H4 (cell line): Measurements from ENCODE around the gene MERTK. TPM values are rescaled to one million over a fixed set of nuclear protein-coding genes. Genes with fewer than 3 reads are reported as not detected.

Source experiments
- DNase-seq: peaks from one replicate; pipeline ENCODE4 v3.0.0-alpha.2; 2015; ENCODE audit warnings: low spot score
- total RNA-seq: library from RNA; depleted of rRNA; stranded (reverse); fragments of >200 nt; shearing (Covaris generic); gene quantifications from 2 replicates; pipeline ENCODE4 v1.2.3, GENCODE V29; 2014

MERTK gene
- total RNA-seq, 1 experiment from 2014 or later: 0.62 TPM

- no peak for DNase-seq
Observed at GRCh38 chr2:111977240-111977639, 78.8 kb downstream of the MERTK start.

GRCh38 chr2:111978452-111979170, 80.2 kb downstream of the MERTK start:
- DNase-seq: no peak

GRCh38 chr2:111981666-111982065, 83.3 kb downstream of the MERTK start:
- no peak for DNase-seq

- no peak for DNase-seq
Observed at GRCh38 chr2:111982822-111983221, 84.4 kb downstream of the MERTK start.

GRCh38 chr2:111983478-111984212, 85.2 kb downstream of the MERTK start:
- no peak for DNase-seq

GRCh38 chr2:111984213-111984604, 85.8 kb downstream of the MERTK start:
- no peak for DNase-seq

GRCh38 chr2:111985514-111985913, 87.1 kb downstream of the MERTK start:
- DNase-seq: no peak

- no peak for DNase-seq
Observed at GRCh38 chr2:111986116-111986900, 87.9 kb downstream of the MERTK start.

- DNase-seq: no peak
Observed at GRCh38 chr2:111990375-111990774, 92.0 kb downstream of the MERTK start.

- DNase-seq: no peak
Observed at GRCh38 chr2:111990856-111991255, 92.4 kb downstream of the MERTK start.

GRCh38 chr2:111994042-111994441, 95.6 kb downstream of the MERTK start:
- no peak for DNase-seq

GRCh38 chr2:111995148-111995547, 96.7 kb downstream of the MERTK start:
- DNase-seq: no peak

GRCh38 chr2:111999809-112000208, 101.4 kb downstream of the MERTK start:
- no peak for DNase-seq

- no peak for DNase-seq
Observed at GRCh38 chr2:112000399-112001135, 102.2 kb downstream of the MERTK start.

- DNase-seq: no peak
Observed at GRCh38 chr2:112001136-112001715, 102.8 kb downstream of the MERTK start.

- DNase-seq: no peak
Observed at GRCh38 chr2:112001942-112002341, 103.5 kb downstream of the MERTK start.

GRCh38 chr2:112003576-112004252, 105.3 kb downstream of the MERTK start:
- no peak for DNase-seq

- DNase-seq: no peak
Observed at GRCh38 chr2:112004253-112004645, 105.8 kb downstream of the MERTK start.

- no peak for DNase-seq
Observed at GRCh38 chr2:112005406-112006075, 107.1 kb downstream of the MERTK start.

- peak; percentile 63 for DNase-seq
Observed at GRCh38 chr2:112006076-112006410, 107.6 kb downstream of the MERTK start.
